HG03097 (cell line): ENCODE results near the gene OSBPL5.
"Not testable (repeated sequence)": the region's sequence is repeated elsewhere in the genome, so short reads cannot be mapped to it uniquely, and the experiment has no call there.

Experiments used
- ATAC-seq: cut with Tn5 transposase; IDR thresholded peaks from one replicate; pipeline ENCODE4 v1.9.1; 2021; ENCODE audit not compliant: unreplicated experiment, low FRiP score

OSBPL5 gene

DNA sequence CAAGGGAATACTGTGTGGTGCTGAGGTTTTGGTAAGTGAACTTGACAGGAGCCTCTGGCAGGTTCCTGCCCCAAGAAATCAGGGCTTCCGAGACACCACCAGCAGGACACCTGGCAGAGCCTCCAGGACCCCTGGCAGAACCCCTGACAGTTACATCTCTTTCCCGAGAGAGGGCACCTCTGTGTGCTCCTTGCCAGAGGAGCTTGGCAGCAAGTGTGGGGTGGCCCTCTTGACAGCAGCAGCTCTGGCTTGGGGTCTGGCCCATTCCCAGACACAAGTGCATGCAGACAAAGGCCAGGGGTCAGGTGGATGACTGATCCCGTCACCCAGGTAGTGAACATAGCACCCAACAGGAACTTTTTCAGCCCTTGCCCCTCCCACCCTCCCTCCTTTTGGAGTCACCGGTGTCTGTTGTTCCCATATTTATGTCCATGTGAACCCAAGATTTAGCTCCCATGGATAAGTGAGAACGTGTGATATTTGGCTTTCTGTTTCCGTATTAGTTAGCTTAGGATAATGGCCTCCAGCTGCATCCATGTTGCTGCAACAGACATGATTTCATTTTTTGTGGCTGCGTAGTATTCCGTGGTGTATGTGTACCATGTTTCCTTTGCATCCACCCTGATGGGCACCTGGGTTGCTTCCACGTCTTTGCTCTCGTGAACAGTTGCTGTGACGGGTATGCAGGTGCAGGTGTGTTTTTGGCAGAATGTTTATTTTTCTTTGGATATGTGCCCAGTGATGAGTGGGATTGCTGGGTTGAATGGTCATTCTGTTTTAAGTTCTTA lies 21.2 kb upstream of the OSBPL5 start:
- no peak for ATAC-seq

DNA sequence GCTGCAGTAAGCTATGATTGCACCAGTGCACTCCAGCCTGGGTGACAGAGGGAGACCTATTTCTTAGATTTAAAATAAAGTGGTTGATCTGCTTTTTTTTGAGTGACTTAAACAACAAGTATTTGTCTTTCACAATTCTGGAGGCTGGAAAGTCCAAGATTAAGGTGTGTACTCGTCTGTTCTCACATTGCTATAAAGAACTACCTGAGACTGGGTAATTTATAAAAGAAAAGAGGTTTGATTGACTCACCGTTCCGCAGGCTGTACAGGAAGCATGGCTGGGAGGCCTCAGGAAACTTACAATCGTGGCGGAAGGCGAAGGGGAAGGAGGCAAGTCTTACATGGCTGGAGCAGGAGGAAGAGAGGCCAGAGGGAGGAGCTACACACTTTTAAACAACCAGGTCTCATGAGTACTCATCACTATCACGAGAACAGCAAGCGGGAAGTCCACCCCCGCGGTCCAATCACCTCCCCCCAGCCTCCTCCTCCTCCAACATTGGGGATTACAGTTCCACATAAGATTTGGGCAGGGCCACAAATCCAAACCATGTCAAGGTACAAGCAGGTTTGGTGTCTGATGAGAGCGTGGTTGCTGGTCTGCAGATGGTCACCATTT lies 19.7 kb upstream of the OSBPL5 start:
- no peak for ATAC-seq

DNA sequence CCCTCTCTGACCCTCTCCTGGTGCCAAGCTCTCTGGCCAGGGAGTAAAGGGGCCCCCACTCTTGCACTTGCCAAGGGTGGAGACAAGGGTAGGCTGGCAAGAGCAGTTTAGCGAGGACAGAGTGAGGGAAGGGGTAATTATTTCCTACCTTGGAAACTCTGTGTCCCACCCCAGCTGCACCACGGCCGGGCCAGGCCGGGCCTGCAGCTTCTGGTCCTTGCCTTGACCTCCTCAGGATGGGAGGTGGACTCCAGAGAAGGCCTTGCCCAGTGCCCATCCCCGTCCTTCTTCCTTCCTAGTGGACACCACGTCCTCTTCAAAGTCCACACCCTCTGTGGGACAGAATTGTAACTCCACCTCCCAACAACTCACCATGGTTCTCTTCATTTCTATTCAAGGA lies 18.4 kb upstream of the OSBPL5 start:
- ATAC-seq: no peak

DNA sequence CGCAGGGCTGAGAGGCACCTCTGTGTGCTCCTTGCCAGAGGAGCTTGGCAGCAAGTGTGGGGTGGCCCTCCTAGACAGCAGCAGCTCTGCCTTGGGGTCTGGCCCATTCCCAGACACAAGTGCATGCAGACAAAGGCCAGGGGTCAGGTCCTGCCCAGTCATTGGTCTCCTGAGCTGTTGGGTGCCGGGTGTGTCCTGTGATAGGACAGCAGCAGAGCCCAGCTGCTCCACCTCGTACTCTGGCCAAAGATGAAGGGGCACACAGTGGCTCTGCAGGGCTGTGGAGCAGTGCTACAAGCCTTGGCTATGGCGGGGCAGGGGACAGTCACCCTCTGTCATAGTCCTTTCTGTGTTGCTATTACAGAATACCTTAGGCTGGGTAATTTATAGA lies 17.3 kb upstream of the OSBPL5 start:
- no peak for ATAC-seq

DNA sequence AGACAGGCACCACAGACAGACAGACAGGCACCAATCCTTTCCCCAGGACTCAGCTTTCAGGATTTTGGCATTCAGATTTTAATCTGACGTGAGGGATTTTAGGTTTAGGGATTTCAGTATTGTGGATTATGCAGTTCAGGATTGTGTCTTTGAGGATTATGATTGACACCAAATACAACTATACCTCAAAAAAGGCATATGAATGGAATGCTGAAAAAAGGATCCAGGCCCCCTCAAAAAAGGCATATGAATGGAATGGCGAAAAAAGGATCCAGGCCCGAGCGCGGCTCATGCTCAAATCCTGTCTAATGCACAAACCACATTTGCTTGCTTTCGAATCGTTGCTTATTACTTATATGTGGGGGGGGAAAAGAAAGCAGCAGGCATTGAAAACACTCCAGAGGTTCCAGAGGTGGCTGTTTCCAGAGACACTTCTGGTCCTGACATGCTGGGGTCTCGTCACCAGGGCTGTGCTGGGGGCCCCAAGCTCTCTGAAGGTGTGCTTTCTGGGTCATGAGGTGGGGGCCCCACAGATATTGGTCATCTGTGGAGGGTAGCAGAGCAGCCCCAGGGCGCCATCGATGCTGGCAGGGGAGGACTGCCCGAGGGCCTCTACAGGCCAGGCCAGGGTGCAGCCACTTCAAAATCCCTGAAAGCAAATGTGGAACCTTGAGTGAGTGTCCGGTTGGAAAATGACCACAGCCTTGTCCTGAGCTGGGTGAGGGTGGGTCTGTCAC lies 16.8 kb upstream of the OSBPL5 start:
- no peak for ATAC-seq

DNA sequence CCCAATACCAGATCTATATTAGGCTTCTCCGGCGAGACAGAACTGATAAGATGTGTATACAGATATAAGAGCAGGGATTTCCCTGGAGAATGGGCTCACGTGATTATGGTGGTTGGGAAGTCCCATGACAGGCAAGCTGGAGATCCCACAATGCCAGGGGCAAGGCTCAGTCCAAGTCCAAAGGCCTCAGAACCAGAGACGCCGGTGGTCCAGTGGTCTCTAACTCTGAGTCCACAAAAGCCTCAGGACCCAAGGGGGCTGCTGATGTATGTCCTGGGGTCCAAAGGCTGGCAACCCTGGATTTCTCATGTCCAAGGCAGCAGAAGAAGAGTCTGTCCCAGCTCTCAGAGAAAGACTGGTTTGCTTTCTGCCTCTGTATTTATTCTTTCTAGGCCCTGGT lies 15.8 kb upstream of the OSBPL5 start:
- no peak for ATAC-seq

DNA sequence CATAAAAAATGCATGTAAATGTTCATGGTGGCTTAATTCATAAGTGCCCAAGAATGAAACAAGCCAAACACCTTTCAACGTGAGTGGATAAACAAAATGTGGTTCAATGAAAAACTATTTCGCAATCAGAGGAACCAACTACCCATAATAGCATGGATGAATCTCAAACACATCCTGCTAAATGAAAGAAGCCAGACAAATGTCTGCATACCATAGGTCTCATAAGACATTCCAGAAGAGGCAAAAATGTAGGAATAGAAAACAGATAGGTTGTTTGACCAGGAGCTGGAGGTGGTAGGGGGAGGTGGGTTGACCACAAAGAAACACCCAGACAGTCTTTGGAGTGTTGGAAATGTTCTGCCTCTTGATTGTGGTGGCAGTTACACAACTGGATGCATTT lies 13.2 kb upstream of the OSBPL5 start:
- no peak for ATAC-seq

DNA sequence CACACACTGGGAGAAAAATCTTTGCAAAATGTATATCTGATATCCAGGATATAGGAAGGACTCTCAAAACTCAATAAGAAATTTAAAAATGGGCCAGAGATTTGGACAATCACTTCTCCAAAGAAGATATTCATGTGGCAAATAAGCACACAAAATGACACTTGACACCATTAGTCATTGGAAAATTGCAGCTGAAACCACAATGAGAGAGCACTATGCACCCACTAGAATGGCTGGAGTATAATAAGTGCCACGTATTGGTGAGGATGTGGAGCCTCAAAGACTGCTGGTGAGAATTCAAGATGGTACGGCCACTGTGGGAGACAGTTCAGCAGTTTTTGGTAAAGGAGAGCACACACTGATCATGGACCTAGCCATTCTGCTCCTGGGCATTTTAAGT lies 12.8 kb upstream of the OSBPL5 start:
- ATAC-seq: no peak

DNA sequence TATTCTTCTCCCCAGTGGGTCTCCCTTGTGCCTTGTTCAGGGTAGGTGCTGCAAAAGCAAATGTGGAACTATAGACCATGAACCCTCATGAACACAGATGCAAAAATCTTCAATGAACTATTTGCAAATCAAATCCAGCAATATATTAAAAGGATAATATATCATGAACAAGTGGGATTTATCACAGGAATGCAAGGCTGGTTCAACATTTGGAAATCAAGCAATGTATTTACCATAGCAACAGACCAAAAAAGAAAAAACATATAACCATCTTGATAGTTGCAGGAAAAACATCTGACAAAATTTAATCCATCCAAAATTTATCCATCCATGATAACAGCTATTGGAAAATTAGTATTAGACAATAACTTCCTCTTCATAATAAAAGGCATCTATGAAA lies 11.4 kb upstream of the OSBPL5 start:
- ATAC-seq: no peak

DNA sequence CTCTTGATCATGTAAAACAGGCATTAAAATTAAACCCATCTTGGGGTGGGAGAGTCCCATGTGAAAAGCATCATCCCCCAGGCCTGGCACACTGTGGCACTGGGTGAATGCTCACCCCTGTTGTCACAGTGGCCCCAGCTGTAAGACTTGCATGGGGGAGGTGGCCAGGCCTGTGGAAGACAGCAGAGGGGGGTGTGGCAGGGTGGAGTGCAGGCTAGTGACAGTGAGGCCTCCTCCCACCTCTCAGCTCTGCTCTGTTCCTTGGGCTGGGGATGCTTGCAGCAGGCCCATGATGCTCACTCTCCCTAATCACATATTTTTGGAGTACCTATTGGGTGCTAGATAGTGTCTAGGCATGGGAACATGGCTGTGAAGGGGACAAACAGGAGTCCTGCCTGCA lies 10.1 kb upstream of the OSBPL5 start:
- ATAC-seq: no peak

DNA sequence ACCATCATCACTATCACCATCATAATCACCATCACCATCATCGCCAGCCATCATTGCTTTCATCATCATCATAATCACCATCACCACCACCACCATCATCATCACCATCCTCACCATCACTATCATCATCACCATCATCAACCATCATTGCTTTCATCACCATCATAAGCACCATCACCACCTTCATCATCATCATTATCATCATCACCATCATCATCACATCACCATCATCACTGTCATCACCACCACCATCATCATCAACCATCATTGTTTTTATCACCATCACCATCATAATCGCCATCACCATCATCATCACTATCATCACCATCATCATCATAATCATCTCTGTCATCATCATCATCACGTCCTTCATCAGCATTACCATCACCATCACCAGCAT lies 9.3 kb upstream of the OSBPL5 start:
- ATAC-seq: no peak

DNA sequence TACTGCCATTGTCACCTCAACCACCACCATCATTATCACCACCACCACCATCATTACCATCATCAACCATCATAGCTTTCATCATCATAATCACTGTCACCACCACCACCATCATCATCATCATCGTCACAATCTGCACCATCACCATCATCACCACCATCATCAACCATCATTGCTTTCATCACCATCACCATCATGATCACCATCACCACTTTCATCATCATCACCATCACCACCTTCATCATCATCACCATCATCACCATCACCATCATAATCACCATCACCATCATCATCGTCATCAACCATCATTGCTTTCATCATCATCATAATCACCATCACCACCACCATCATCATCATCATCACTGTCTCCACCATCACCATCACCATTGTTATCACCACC lies 8.7 kb upstream of the OSBPL5 start:
- no peak for ATAC-seq

DNA sequence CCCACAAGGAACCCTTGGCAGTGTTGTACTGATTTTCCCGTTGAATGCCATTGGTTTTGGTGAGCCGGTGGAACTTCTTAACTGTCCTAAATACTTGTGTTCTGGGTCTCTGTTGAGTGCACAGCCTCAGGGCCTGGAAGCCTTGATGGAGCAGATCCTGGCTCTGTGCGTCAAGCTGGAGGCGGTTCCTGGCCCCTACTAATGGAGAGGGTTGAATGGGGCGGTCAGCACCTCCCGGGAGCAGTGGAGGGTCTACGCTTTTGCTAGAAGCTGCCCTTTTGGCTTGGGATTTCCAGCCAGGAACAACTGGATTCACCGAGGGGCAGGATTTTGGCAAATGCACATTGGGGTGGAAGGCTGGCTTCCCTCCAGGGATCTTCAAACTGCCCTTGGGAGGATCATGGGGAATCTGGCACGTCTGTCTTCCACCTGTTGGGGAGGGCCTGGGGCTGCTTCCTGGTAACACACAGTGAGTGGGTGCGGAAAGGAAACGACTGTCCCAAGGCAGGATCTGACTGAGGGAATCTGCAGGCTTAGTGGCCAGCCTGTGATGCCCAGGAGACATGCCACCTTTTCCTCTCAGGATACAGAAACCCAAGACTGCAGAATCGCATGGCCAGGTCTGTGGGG lies 6.9 kb upstream of the OSBPL5 start:
- ATAC-seq: no peak

DNA sequence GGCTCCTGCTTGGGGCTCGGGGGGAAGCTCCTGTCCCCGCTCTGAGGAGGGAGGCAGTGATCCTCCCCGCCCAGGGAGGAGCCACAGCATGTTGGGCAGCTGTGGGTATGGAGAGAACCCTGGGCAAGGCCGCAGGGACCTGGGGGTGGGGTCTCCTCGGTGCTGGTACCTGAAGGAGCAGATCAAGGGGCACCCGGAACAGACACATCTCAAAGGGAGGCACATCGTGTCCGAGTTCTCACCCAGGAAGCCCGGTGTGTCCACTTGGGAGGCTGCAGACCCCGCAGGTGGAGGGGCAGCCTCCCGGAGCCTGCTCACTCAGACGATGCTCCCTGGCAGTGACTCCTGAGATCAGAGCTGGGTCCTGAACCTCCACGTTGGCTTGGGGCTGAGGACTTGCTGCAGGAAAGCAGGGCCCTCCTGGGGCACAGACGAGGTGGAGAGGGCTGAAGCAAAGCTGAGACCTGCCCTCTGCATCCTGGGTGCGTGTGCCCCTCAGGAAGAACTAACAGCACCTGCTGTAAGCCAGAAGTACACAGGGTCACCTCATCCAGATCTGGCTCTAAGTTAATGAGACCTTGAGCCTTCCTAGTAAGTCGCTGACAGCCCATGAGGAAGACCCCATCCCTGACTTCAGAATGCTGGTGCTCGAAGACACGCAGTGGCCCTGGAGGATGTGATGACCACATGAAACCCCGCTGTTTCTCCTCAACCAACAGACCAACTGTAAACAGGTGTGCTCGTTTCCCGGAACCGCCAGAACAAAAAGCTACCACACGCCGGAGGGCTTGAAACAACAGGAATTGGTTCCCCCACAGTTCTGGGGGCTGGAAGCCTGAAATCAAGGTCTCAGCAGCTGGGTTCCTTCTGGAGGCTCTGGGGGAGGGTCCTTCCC lies 5.9 kb upstream of the OSBPL5 start:
- ATAC-seq: no peak

DNA sequence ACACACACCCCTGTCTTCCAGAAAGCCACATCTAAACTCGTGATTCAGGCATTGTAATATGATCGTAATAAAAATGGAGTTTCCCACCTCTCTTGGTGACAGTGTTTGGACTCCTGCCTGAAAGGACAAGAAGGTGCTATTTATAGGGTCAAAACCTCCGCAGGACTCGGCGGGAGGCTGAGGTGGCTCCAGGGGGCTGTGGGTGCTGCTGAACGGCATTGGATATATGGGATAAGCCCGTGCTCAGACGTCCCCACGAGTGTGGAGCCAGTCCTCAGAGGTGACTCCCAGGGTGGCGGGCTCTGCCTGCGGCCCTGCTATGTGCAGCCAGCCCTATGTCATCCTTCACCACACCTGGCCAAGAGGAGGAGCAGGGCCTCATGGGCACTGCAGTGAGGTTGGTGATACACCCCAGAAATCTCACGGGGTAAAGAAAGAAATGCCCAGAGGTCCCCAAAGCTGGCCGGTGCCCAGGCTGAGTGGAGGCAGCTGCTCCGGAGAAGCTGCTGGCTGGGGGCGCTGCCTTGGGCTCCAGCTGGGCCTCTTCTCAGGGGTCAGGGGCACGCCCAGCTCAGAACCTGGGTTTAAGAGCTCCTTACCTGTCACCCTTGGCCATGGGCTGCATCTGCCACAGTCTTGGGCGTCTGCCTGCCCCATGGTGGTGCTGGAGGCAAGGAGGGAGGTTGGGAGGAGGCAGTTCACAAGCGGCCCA lies 5.1 kb upstream of the OSBPL5 start:
- no peak for ATAC-seq

DNA sequence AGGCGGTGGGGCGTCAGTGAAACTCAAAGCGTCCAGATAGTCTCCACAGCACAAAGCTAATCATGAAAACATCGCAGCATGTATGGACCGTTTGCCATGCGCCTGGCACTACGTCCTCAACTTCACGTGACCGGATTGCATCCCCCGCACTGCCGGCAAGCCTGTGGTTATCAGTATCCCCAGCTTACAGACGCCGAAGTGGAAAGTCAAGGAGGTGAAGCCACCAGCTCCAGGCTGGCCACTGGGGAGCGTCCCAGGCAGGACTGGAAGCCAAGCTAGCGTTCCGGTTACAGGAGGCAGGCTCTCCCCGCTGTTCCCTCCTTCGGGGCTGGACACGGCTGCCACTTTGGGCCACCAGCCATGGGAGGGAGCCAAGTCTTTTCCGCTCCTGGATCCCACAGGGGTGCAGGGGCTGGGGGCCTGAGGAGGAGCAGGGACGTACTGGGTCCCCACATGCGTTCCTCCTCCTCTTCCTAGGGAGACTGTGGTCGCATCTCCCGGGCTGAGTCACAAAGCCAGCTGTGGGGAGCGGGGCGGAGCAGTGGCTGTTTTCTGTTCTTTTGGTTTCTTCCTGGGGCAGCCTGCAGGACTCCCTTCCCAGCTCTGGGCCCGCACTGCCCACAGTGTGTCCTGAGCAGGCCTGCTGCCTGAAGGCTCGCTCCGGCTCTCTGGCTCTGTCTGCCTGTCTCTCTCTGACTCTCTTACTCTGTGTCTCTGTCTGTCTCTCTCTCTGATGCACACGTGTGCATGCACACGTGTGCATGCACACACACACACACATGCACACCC lies 4.3 kb upstream of the OSBPL5 start:
- ATAC-seq: no peak

DNA sequence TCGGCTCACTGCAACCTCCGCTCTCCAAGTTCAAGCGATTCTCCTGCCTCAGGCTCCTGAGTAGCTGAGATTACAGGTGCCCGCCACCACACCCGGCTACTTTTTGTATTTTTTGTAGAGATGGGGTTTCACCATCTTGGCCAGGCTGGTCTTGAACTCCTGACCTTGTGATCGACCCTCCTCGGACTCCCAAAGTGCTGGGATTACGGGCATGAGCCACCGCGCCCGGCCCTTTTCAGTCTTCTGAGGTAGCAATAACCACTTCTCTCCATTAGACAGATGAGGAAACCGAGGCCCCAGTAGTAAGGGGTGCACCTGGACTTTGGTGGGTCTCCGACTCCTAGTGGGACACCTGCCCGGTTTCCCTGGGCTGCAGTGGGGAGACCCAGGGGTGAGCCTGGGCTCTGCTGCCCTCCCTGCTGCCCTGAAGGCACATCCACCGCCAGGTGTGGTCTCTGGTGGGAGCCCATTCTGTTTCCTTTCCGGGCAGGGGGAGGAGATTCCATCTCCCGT lies 3.7 kb upstream of the OSBPL5 start:
- not testable (repeated sequence) for ATAC-seq

DNA sequence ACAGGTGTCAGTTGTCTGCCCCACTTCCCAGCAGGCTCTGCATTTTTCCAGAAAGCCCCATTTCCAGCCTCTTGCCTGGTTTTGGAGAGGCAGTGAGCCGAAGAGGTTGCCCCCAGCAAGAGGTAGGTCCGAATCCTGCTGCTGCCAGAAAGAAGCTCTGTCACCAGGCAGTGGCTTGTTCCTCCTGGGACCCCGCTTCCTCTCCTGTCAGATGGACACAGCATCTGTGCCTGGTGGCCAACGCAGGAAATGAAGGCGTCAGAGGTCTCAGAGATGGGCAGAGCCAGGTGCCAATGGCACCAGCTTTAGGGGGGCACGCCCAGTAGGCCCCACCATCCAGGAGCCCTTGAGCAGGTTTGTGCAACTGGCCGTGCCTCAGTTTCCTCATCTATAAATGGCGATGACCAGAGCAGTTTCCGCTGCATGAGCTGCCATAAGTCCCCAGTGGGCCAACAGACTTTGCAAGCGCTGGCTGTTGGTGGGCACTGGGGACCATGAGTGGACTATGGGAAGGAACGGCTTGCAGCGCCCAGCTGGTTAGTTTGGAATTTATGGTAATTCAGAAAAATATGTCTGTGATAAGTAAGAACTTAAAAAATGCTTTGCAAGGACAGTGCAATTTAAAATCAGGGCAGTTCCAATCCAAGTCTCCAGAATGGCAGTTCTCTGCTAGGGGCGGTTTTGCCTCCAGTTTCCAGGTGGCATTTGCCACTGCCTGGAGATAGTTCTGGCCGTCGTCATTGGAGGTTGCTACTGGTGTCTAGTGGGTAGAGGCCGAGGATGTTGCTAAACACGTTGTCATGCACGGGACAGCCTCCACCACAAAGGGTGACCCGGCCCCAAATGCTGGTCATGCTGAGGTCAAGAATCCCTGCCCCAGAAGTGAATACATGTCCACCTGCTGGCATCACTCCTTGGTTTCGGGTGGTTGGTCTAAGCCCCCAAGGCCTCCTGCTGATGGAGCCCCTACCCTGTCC lies 2.3 kb upstream of the OSBPL5 start:
- no peak for ATAC-seq
